ENCODE data around the gene FBRSL1.

Gene FBRSL1

GRCh38 chr12:132545955-132546354 lies 56.0 kb downstream of the FBRSL1 start:
- DNase-seq: no peak

- DNase-seq: no peak
Measured at GRCh38 chr12:132546647-132547046, 56.7 kb downstream of the FBRSL1 start.

GRCh38 chr12:132547205-132547740 lies 57.3 kb downstream of the FBRSL1 start:
- no peak for DNase-seq

GRCh38 chr12:132548430-132549058 lies 58.6 kb downstream of the FBRSL1 start:
- no peak for DNase-seq

GRCh38 chr12:132549059-132549458 lies 59.1 kb downstream of the FBRSL1 start:
- no peak for DNase-seq

GRCh38 chr12:132550014-132550802 lies 60.3 kb downstream of the FBRSL1 start:
- no peak for DNase-seq

GRCh38 chr12:132550830-132551640 lies 61.1 kb downstream of the FBRSL1 start:
- DNase-seq: no peak

- no peak for DNase-seq
Measured at GRCh38 chr12:132551641-132552031, 61.7 kb downstream of the FBRSL1 start.

- no peak for DNase-seq
Measured at GRCh38 chr12:132554845-132555630, 65.1 kb downstream of the FBRSL1 start.

- DNase-seq: no peak
Measured at GRCh38 chr12:132555686-132556085, 65.7 kb downstream of the FBRSL1 start.

- DNase-seq: no peak
Measured at GRCh38 chr12:132556216-132556615, 66.3 kb downstream of the FBRSL1 start.

- no peak for DNase-seq
Measured at GRCh38 chr12:132556801-132557200, 66.8 kb downstream of the FBRSL1 start.

- DNase-seq: no peak
Measured at GRCh38 chr12:132557291-132558015, 67.5 kb downstream of the FBRSL1 start.

GRCh38 chr12:132558042-132558856 lies 68.3 kb downstream of the FBRSL1 start:
- no peak for DNase-seq

GRCh38 chr12:132558861-132559623 lies 69.1 kb downstream of the FBRSL1 start:
- DNase-seq: no peak

GRCh38 chr12:132559652-132560363 lies 69.9 kb downstream of the FBRSL1 start:
- DNase-seq: peak; percentile 61

GRCh38 chr12:132560364-132560613 lies 70.3 kb downstream of the FBRSL1 start:
- DNase-seq: no peak

- peak; percentile 81 for DNase-seq
Measured at GRCh38 chr12:132560614-132561426, 70.9 kb downstream of the FBRSL1 start.

Data from NCI-H1105 treated with DMSO at 0.1 percent for 48 hours (cell line).